GM19324 (cell line): ENCODE results near the gene NRL.
"Not testable (repeated sequence)": the region's sequence is repeated elsewhere in the genome, so short reads cannot be mapped to it uniquely, and the experiment has no call there.

ENCODE experiments used
- ATAC-seq: cut with Tn5 transposase; IDR thresholded peaks from one replicate; pipeline ENCODE4 v1.9.1; 2021; ENCODE audit warnings: mild to moderate bottlenecking, moderate library complexity; ENCODE audit not compliant: unreplicated experiment, low FRiP score

Gene NRL

GRCh38 chr14:24127673-24128072 is 12.9 kb upstream of the NRL start:
- ATAC-seq, result no peak

GRCh38 chr14:24126939-24127338 is 12.2 kb upstream of the NRL start:
- ATAC-seq, result no peak

- ATAC-seq, result no peak
Observed at GRCh38 chr14:24123424-24124417, 9.0 kb upstream of the NRL start.

- ATAC-seq, result no peak
Observed at GRCh38 chr14:24122898-24123297, 8.1 kb upstream of the NRL start.

GRCh38 chr14:24122416-24122815 is 7.7 kb upstream of the NRL start:
- no peak for ATAC-seq

GRCh38 chr14:24121210-24121609 is 6.5 kb upstream of the NRL start:
- no peak for ATAC-seq

GRCh38 chr14:24119691-24120090 is 4.9 kb upstream of the NRL start:
- no peak for ATAC-seq

GRCh38 chr14:24117179-24117578 is 2.4 kb upstream of the NRL start:
- no peak for ATAC-seq

GRCh38 chr14:24116128-24116814 is 1.5 kb upstream of the NRL start:
- no peak for ATAC-seq

GRCh38 chr14:24115422-24116127 is 826 bp upstream of the NRL start:
- ATAC-seq, result no peak

GRCh38 chr14:24113801-24114531 is 783 bp downstream of the NRL start:
- peak; percentile 29 for ATAC-seq

- ATAC-seq, result no peak
Observed at GRCh38 chr14:24113379-24113800, 1.4 kb downstream of the NRL start.

GRCh38 chr14:24110523-24110922 is 4.2 kb downstream of the NRL start:
- no peak for ATAC-seq

- no peak for ATAC-seq
Observed at GRCh38 chr14:24110060-24110459, 4.7 kb downstream of the NRL start.

- peak; percentile 26 for ATAC-seq
Observed at GRCh38 chr14:24108336-24108874, 6.3 kb downstream of the NRL start.

GRCh38 chr14:24106672-24107271 is 8.0 kb downstream of the NRL start:
- ATAC-seq, result no peak

- not testable (repeated sequence) for ATAC-seq
Observed at GRCh38 chr14:24105609-24106239, 9.0 kb downstream of the NRL start.

- no peak for ATAC-seq
Observed at GRCh38 chr14:24103451-24103850, 11.3 kb downstream of the NRL start.

- no peak for ATAC-seq
Observed at GRCh38 chr14:24102357-24103048, 12.2 kb downstream of the NRL start.
